ENCODE data around the gene CNTN4. TPM values are rescaled to one million over a fixed set of nuclear protein-coding genes. Genes with fewer than 3 reads are reported as not detected.
"Not testable (repeated sequence)": the region's sequence is repeated elsewhere in the genome, so short reads cannot be mapped to it uniquely, and the experiment has no call there.

CNTN4 gene
- total RNA-seq, 1 donor from 2014 or later = 5.2 TPM

GRCh38 chr3:2078821-2079220 is 19.8 kb upstream of the CNTN4 start:
- no peaks in the 10 kb centered on the region for H3K79me2 ChIP-seq (ENCODE audit: low read depth)
- DNase-seq (ENCODE audit: low spot score) = no peak
- no peaks in the 10 kb centered on the region for H3K27me3 ChIP-seq
- no peaks in the 10 kb centered on the region for H3K36me3 ChIP-seq
- H3K4me3 ChIP-seq = no peak overlapping the region
- H3K9me3 ChIP-seq (ENCODE audit: low read depth) = no peaks in the 10 kb centered on the region
- no peak overlapping the region for H3K27ac Mint-ChIP-seq
- H3K27ac ChIP-seq = no peak overlapping the region
- no peaks in the 10 kb centered on the region for H3K27me3 Mint-ChIP-seq (ENCODE audit: insufficient read depth, low read depth)
- no peaks in the 10 kb centered on the region for H3F3A ChIP-seq (ENCODE audit: low read depth)
- no peak overlapping the region for H3K4me2 ChIP-seq
- H2AFZ ChIP-seq (replicated peaks) = no peak overlapping the region
- no peak overlapping the region for H3K4me3 Mint-ChIP-seq
- H3K9ac ChIP-seq = no peak overlapping the region
- no peaks in the 10 kb centered on the region for H4K20me1 ChIP-seq (ENCODE audit: low read depth)
- TF ChIP-seq EZH2phosphoT487 (IDR thresholded peaks at IDR 0.05) = no peak
- no peak for TF ChIP-seq EZH2 (IDR thresholded peaks at IDR 0.05)
- H3K4me1 ChIP-seq = no peaks in the 10 kb centered on the region
- H3K4me1 Mint-ChIP-seq = no peaks in the 10 kb centered on the region
- H3K9me3 Mint-ChIP-seq = peaks cover 3% of the 10 kb centered on the region
- H3K36me3 Mint-ChIP-seq = no peaks in the 10 kb centered on the region

DNA sequence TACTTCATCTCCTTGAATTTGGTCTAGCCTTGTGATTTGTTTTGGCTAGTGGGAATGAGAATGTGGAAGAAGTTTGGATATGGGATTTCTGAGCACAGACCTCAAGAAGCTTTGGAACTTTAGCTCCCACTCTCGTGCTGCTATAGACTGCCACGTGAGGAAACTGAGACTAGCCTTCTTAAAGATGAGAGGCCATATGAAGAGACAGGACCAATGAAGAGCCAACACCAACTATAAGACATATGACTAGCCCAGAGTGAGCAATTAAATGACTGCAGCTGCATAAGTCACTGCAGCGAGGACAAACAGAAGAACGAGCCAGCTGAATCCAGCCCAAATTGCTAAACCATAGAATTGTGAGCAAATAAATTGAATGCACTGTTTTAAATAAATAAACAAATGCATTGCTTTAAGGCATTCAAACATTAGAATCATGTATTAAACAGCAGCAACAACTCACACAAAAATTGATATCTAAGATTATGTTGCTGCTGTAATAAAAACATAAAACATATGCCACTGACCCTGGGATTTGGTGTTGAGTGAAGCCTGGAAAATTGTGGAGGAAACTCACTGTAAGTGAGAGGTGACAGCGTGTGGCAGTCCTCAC is 15.7 kb upstream of the CNTN4 start:
- H3K36me3 Mint-ChIP-seq = no peaks in the 10 kb centered on the region
- H3K79me2 ChIP-seq (ENCODE audit: low read depth) = no peaks in the 10 kb centered on the region

DNA sequence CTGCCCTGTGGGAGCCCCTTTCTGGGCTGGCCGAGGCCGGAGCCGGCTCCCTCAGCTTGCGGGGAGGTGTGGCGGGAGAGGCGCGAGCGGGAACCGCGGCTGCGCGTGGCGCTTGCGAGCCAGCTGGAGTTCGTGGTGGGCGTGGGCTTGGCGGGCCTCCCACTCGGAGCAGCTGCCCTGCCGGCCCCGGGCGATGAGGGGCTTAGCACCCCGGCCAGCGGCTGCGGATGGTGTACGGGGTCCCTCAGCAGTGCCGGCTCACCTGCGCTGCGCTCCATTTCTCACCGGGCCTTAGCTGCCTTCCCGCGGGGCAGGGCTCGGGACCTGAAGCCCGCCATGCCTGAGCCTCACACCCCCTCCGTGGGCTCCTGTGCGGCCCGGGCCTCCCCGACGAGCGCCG is 15.1 kb upstream of the CNTN4 start:
- H3K79me2 ChIP-seq (ENCODE audit: low read depth); H3K27me3 Mint-ChIP-seq (ENCODE audit: insufficient read depth, low read depth); H3F3A ChIP-seq (ENCODE audit: low read depth); H2AFZ ChIP-seq (replicated peaks); DNase-seq (ENCODE audit: low spot score); H4K20me1 ChIP-seq (ENCODE audit: low read depth); H3K4me1 Mint-ChIP-seq; H3K27ac ChIP-seq; H3K4me3 ChIP-seq; H3K27me3 ChIP-seq; H3K4me2 ChIP-seq; H3K9me3 ChIP-seq (ENCODE audit: low read depth); H3K4me3 Mint-ChIP-seq; H3K36me3 ChIP-seq; H3K36me3 Mint-ChIP-seq; H3K4me1 ChIP-seq; H3K9me3 Mint-ChIP-seq; H3K9ac ChIP-seq; H3K27ac Mint-ChIP-seq: not testable (repeated sequence)

More for the DNA sequence above, 15.7 kb upstream of the CNTN4 start:
- H3K9me3 ChIP-seq (ENCODE audit: low read depth) = no peaks in the 10 kb centered on the region
- no peak overlapping the region for H3K4me2 ChIP-seq
- Mint-ChIP-seq H3K4me1 (no peaks in the 10 kb centered on the region), H3K9me3 (peaks cover 3% of the 10 kb centered on the region), H3K4me3 (no peak overlapping the region), H3K27me3 (ENCODE audit: insufficient read depth, low read depth) (peaks cover 5% of the 10 kb centered on the region), H3K27ac (no peak overlapping the region)
- H4K20me1 ChIP-seq (ENCODE audit: low read depth) = no peaks in the 10 kb centered on the region
- H2AFZ ChIP-seq (replicated peaks) = no peak overlapping the region
- no peak overlapping the region for H3K4me3 ChIP-seq
- no peaks in the 10 kb centered on the region for H3K36me3 ChIP-seq
- H3K4me1 ChIP-seq = no peaks in the 10 kb centered on the region
- TF ChIP-seq EZH2phosphoT487 (IDR thresholded peaks at IDR 0.05) (no peak), EZH2 (IDR thresholded peaks at IDR 0.05) (no peak), CTCF (IDR thresholded peaks at IDR 0.05) (no peak)
- no peak for DNase-seq (ENCODE audit: low spot score)
- H3K27ac ChIP-seq = no peak overlapping the region
- H3K9ac ChIP-seq = no peak overlapping the region
- H3F3A ChIP-seq (ENCODE audit: low read depth) = no peaks in the 10 kb centered on the region
- no peaks in the 10 kb centered on the region for H3K27me3 ChIP-seq

- Histone ChIP-seq H3K36me3 (no peaks in the 10 kb centered on the region), H3K27ac (no peak overlapping the region), H3K4me2 (no peak overlapping the region), H2AFZ (replicated peaks) (no peak overlapping the region), H3F3A (ENCODE audit: low read depth) (peaks cover 12% of the 10 kb centered on the region), H3K9ac (no peak overlapping the region), H3K27me3 (peaks cover 13% of the 10 kb centered on the region), H3K4me1 (peaks cover 18% of the 10 kb centered on the region), H3K4me3 (no peak overlapping the region), H3K79me2 (ENCODE audit: low read depth) (no peaks in the 10 kb centered on the region), H3K9me3 (ENCODE audit: low read depth) (no peaks in the 10 kb centered on the region), H4K20me1 (ENCODE audit: low read depth) (peaks cover 4% of the 10 kb centered on the region)
- TF ChIP-seq EZH2 (IDR thresholded peaks at IDR 0.05) (no peak), EZH2phosphoT487 (IDR thresholded peaks at IDR 0.05) (no peak), CTCF (IDR thresholded peaks at IDR 0.05) (no peak)
- Mint-ChIP-seq H3K27me3 (ENCODE audit: insufficient read depth, low read depth) (peaks cover 2% of the 10 kb centered on the region), H3K27ac (no peak overlapping the region), H3K9me3 (no peaks in the 10 kb centered on the region), H3K36me3 (no peaks in the 10 kb centered on the region), H3K4me3 (no peak overlapping the region), H3K4me1 (peaks cover 2% of the 10 kb centered on the region)
- DNase-seq (ENCODE audit: low spot score) = no peak
These were observed 8.4 kb upstream of the CNTN4 start for GRCh38 chr3:2090095-2090911.
